Spleen (tissue), 7 donors: ENCODE data around the gene NUDT1.

Experiments
- CTCF ChIP-seq, 11 experiments: fragments of 200-600 bp in 7 of 11; fragments of 450-650 bp in 4 of 11; sonication (generic) in 4 of 11; IDR thresholded peaks in 8 of 11; conservative IDR thresholded peaks in 3 of 11; 1 replicate in 7 of 11; 2 replicates in 4 of 11; pipeline versions ENCODE4 v1.4.0 to v1.8.0; 2016 to 2021; ENCODE audit warnings: antibody characterized with exemption in 11 of 11, inconsistent platforms in 4 of 11, mild to moderate bottlenecking in 1 of 11
- POLR2A ChIP-seq, 3 donors: fragments of 450-650 bp; IDR thresholded peaks; one replicate each; pipeline ENCODE4 v1.5.1; 2017; ENCODE audit warnings: antibody characterized with exemption in 3 of 3, mild to moderate bottlenecking in 1 of 3
- POLR2AphosphoS5 ChIP-seq, 3 donors: sonication (generic); formaldehyde crosslinking; IDR thresholded peaks; one replicate each; pipeline ENCODE4 v1.5.1; 2017; ENCODE audit warnings: antibody characterized with exemption in 3 of 3
- donor health status: DM: no; HTN: no; CAD: no; lungs with moderate emphysema.
- donor health status: DM: no; HTN: no; CAD: no.
- donor health status: DM: no; HTN: no; CAD: no.

GRCh38 chr7:2213551-2214215 is 28.3 kb upstream of the NUDT1 start:
- TF ChIP-seq CTCF (IDR thresholded peaks at IDR 0.05 in 8 of 11, conservative IDR thresholded peaks at IDR 0.05 in 3 of 11) = no peak
- TF ChIP-seq POLR2AphosphoS5 (IDR thresholded peaks at IDR 0.05) = no peak
- TF ChIP-seq POLR2A (IDR thresholded peaks at IDR 0.05) = no peak
